Esophagus muscularis mucosa (tissue), 4 donors: ENCODE data around the gene SLC2A13. TPM values are rescaled to one million over a fixed set of nuclear protein-coding genes. Genes with fewer than 3 reads are reported as not detected.

Experiments
- DNase-seq: peaks from one replicate; pipeline ENCODE4 v3.0.0-alpha.2; 2017; ENCODE audit errors: extremely low spot score
- H3K27ac ChIP-seq, 4 donors: fragments of 200-600 bp; sonication (generic); replicated peaks in 1 of 4; 1 replicate in 3 of 4; 2 replicates in 1 of 4; pipeline ENCODE4 v1.5.1; 2016 to 2019; ENCODE audit warnings: mild to moderate bottlenecking in 1 of 4
- H3K27me3 ChIP-seq, 4 donors: fragments of 200-600 bp; sonication (generic); one replicate each; pipeline versions ENCODE4 v1.5.1 to v1.6.0; 2016 to 2019
- H3K36me3 ChIP-seq, 4 donors: fragments of 200-600 bp; sonication (generic); one replicate each; pipeline ENCODE4 v1.5.1; 2016 to 2019
- H3K4me1 ChIP-seq, 4 donors: fragments of 200-600 bp; sonication (generic); one replicate each; pipeline ENCODE4 v1.5.1; 2016 to 2019
- H3K4me3 ChIP-seq, 4 donors: fragments of 200-600 bp; sonication (generic); 1 replicate in 2 of 4; 2 replicates in 2 of 4; pipeline ENCODE4 v1.5.1; 2016 to 2019; ENCODE audit warnings: mild to moderate bottlenecking in 4 of 4, moderate library complexity in 1 of 4
- H3K9me3 ChIP-seq, 4 donors: fragments of 200-600 bp; sonication (generic); 1 replicate in 3 of 4; 2 replicates in 1 of 4; pipeline ENCODE4 v1.5.1; 2016 to 2019
- EP300 ChIP-seq: sonication (generic); formaldehyde crosslinking; IDR thresholded peaks from one replicate; pipeline ENCODE4 v1.6.1; 2017; ENCODE audit warnings: antibody characterized with exemption
- POLR2A ChIP-seq: fragments of 450-650 bp; IDR thresholded peaks from one replicate; pipeline ENCODE4 v1.6.1; 2017; ENCODE audit warnings: antibody characterized with exemption, moderate library complexity, mild to moderate bottlenecking, low read depth
- POLR2AphosphoS5 ChIP-seq, 2 donors: sonication (generic); formaldehyde crosslinking; IDR thresholded peaks; one replicate each; pipeline ENCODE4 v1.6.1; 2017; ENCODE audit warnings: antibody characterized with exemption in 2 of 2
- WGBS: methylation state at CpG from one replicate; pipeline ENCODE4 v1.1.5; 2018; 5-methylcytosine and 5-hydroxymethylcytosine counted together
- intact Hi-C: fragments of 100-400 bp; cut with DNase I; formaldehyde crosslinking; loops from one replicate; pipeline ENCODE4 v1.15.1; 2023
- total RNA-seq, 4 donors: library from RNA; depleted of rRNA; stranded (reverse); fragments of >200 nt; gene quantifications; one replicate each; pipeline versions ENCODE4 v1.1.0 to v1.2.1, GENCODE V29; 2016
- TF ChIP-seq, protein P1 (sequence below), 3 experiments: fragments of 200-600 bp in 2 of 3; fragments of 450-650 bp in 1 of 3; sonication (generic) in 2 of 3; IDR thresholded peaks; one replicate each; pipeline ENCODE4 v1.5.1; 2017 to 2019; ENCODE audit warnings: antibody characterized with exemption in 3 of 3, mild to moderate bottlenecking in 2 of 3, moderate library complexity in 1 of 3

Gene SLC2A13
- total RNA-seq, 4 donors from 2014 or later, result 19.6 to 25.7 (median 21.4) TPM

DNA sequence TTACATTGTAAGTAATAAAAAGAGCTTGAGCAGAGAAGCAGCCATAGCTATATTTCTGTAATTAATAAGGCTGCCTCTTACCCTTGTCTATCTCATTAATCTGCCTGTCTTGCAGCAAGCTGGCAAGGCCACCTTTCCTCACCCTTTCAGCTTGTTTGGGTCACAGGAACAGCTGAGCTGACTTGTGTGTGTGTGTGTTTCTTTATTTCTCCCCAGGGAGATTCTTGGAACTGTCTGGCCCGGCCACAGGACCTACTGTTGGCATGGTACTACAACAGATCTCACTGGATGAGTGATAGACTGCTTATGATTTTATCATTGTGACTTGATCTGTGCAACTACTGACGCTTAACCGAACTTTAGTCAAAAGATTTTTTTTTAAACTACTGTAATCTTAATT is 213.7 kb downstream of the SLC2A13 start:
- H3K36me3 ChIP-seq, result no peaks in the 10 kb centered on the region
- intact Hi-C loops, result no loop called here
- TF ChIP-seq, protein P1, sequence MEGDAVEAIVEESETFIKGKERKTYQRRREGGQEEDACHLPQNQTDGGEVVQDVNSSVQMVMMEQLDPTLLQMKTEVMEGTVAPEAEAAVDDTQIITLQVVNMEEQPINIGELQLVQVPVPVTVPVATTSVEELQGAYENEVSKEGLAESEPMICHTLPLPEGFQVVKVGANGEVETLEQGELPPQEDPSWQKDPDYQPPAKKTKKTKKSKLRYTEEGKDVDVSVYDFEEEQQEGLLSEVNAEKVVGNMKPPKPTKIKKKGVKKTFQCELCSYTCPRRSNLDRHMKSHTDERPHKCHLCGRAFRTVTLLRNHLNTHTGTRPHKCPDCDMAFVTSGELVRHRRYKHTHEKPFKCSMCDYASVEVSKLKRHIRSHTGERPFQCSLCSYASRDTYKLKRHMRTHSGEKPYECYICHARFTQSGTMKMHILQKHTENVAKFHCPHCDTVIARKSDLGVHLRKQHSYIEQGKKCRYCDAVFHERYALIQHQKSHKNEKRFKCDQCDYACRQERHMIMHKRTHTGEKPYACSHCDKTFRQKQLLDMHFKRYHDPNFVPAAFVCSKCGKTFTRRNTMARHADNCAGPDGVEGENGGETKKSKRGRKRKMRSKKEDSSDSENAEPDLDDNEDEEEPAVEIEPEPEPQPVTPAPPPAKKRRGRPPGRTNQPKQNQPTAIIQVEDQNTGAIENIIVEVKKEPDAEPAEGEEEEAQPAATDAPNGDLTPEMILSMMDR (IDR thresholded peaks at IDR 0.05), result no peak
- no peak for TF ChIP-seq POLR2AphosphoS5 (IDR thresholded peaks at IDR 0.05)
- no peak for TF ChIP-seq POLR2A

GRCh38 chr12:39887856-39888255 is 218.0 kb downstream of the SLC2A13 start:
- TF ChIP-seq POLR2A, result no peak
- TF ChIP-seq, protein P1 (IDR thresholded peaks at IDR 0.05), result no peak
- no peak for TF ChIP-seq POLR2AphosphoS5 (IDR thresholded peaks at IDR 0.05)
- TF ChIP-seq EP300, result no peak
- WGBS, result 71% methylated on average over 1 of the region's 1 CpG
- Histone ChIP-seq H3K36me3 (no peaks in the 10 kb centered on the region), H3K4me3 (no peak overlapping the region), H3K27me3 (no peaks in the 10 kb centered on the region), H3K4me1 (peaks cover 0 to 15% (median 9%) of the 10 kb centered on the region in 4 donors), H3K27ac (no peak overlapping the region), H3K9me3 (no peaks in the 10 kb centered on the region)
- intact Hi-C loops, result no loop called here
- DNase-seq, result no peak

More for the DNA sequence above, 213.7 kb downstream of the SLC2A13 start:
- no peaks in the 10 kb centered on the region for H3K9me3 ChIP-seq
- no peaks in the 10 kb centered on the region for H3K27me3 ChIP-seq
- DNase-seq, result no peak
- 63% methylated on average over 3 of the region's 3 CpGs for WGBS
- H3K27ac ChIP-seq, result no peak overlapping the region
- peaks cover 0 to 5% (median 2%) of the 10 kb centered on the region in 4 donors for H3K4me1 ChIP-seq
- H3K4me3 ChIP-seq, result no peak overlapping the region

GRCh38 chr12:39886106-39886505 is 219.8 kb downstream of the SLC2A13 start:
- 98% methylated on average over 3 of the region's 3 CpGs for WGBS
- H3K4me3 ChIP-seq, result no peak overlapping the region

DNA sequence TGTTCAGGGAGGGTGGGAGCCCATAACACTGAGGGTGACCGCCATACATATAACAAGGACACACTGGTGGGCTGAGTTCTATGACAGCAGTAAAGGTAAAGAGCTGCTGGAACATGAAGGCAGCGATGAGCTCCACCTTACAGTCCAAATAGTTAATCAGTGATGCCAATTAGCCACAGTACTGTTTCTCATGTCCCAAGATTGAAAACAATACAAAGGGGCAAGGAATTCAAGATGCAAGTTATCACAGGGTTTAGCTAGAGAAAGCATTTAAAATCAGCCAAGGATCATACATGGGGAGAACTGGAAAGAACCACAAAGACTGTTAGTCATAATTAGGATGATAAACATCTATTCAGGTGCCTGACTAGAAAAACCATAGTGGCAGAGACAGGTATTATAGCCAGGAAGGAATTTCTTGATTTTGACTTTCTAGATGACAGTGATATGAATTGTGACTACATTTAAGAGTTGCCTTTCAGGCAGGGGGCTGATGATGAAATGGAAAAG is 221.2 kb downstream of the SLC2A13 start:
- H3K27ac ChIP-seq, result no peak overlapping the region
- TF ChIP-seq POLR2A, result no peak
- no peak for TF ChIP-seq POLR2AphosphoS5 (IDR thresholded peaks at IDR 0.05)
- TF ChIP-seq, protein P1 (IDR thresholded peaks at IDR 0.05), result no peak
- no peak for TF ChIP-seq EP300
- WGBS, result 89% methylated on average over 2 of the region's 2 CpGs
- intact Hi-C loops, result no loop called here
- H3K4me1 ChIP-seq, result peaks cover 0 to 11% (median 7%) of the 10 kb centered on the region in 4 donors
- H3K4me3 ChIP-seq, result no peak overlapping the region
- H3K36me3 ChIP-seq, result no peaks in the 10 kb centered on the region
- H3K9me3 ChIP-seq, result no peaks in the 10 kb centered on the region
- H3K27me3 ChIP-seq, result no peaks in the 10 kb centered on the region
- DNase-seq, result no peak

More at GRCh38 chr12:39886106-39886505, 219.8 kb downstream of the SLC2A13 start:
- DNase-seq, result no peak
- no peak for TF ChIP-seq POLR2A
- no peak for TF ChIP-seq POLR2AphosphoS5 (IDR thresholded peaks at IDR 0.05)
- Histone ChIP-seq H3K9me3 (no peaks in the 10 kb centered on the region), H3K4me1 (peaks cover 0 to 11% (median 7%) of the 10 kb centered on the region in 4 donors), H3K36me3 (no peaks in the 10 kb centered on the region), H3K27me3 (no peaks in the 10 kb centered on the region), H3K27ac (no peak overlapping the region)
- intact Hi-C loops, result no loop called here

- TF ChIP-seq EP300 (no peak), POLR2A (no peak), POLR2AphosphoS5 (IDR thresholded peaks at IDR 0.05) (no peak)
- TF ChIP-seq, protein P1 (IDR thresholded peaks at IDR 0.05), result no peak
- WGBS, result 20% methylated on average over 2 of the region's 2 CpGs
- Histone ChIP-seq H3K27ac (no peak overlapping the region), H3K4me3 (no peak overlapping the region), H3K27me3 (no peaks in the 10 kb centered on the region), H3K4me1 (peaks cover 0 to 11% (median 7%) of the 10 kb centered on the region in 4 donors), H3K36me3 (no peaks in the 10 kb centered on the region), H3K9me3 (no peaks in the 10 kb centered on the region)
- DNase-seq, result no peak
- intact Hi-C loops, result no loop called here
These were observed 222.5 kb downstream of the SLC2A13 start for GRCh38 chr12:39883411-39883810.
